ENCODE measurements around the gene IFNB1.

IFNB1 gene

DNA sequence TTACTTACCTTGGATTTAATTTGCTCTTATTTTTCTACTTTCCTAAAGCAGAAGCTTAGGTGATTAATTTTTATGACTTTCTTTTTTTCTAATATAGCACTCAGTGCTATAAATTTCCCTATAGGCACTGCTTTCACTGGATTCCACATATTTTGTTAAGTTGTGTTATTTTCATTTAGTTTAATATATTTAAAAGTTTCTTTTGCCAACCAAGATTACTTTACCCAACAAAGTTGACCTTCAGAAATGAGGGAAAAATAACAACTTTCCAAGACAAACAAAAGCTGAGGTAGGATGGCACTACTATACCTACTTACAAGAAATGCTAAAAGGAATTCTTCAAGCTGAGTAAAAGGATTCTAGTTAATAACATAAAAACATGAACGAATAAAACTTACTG is 8.8 kb upstream of the IFNB1 start:
- no peak for DNase-seq (ENCODE audit: extremely low spot score)
- ChIA-PET CTCF (interaction anchor here (1.2 to 2.0 kb wide), 3 partner anchors 11 to 28 kb away, joined by 3 to 6 read pairs (median 4); no protein-coding TSS in a partner anchor), POLR2A (no interaction called here)
- TF ChIP-seq, protein P1, sequence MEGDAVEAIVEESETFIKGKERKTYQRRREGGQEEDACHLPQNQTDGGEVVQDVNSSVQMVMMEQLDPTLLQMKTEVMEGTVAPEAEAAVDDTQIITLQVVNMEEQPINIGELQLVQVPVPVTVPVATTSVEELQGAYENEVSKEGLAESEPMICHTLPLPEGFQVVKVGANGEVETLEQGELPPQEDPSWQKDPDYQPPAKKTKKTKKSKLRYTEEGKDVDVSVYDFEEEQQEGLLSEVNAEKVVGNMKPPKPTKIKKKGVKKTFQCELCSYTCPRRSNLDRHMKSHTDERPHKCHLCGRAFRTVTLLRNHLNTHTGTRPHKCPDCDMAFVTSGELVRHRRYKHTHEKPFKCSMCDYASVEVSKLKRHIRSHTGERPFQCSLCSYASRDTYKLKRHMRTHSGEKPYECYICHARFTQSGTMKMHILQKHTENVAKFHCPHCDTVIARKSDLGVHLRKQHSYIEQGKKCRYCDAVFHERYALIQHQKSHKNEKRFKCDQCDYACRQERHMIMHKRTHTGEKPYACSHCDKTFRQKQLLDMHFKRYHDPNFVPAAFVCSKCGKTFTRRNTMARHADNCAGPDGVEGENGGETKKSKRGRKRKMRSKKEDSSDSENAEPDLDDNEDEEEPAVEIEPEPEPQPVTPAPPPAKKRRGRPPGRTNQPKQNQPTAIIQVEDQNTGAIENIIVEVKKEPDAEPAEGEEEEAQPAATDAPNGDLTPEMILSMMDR (IDR thresholded peaks at IDR 0.05; ENCODE audit: control extremely low read depth, extremely low read depth, low read depth, missing control alignments) = no peak

DNA sequence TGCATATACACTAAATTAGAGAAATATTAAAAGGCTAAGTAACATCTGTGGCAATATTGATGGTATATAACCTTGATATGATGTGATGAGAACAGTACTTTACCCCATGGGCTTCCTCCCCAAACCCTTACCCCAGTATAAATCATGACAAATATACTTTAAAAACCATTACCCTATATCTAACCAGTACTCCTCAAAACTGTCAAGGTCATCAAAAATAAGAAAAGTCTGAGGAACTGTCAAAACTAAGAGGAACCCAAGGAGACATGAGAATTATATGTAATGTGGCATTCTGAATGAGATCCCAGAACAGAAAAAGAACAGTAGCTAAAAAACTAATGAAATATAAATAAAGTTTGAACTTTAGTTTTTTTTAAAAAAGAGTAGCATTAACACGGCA is 7.3 kb upstream of the IFNB1 start:
- TF ChIP-seq, protein P1 (IDR thresholded peaks at IDR 0.05; ENCODE audit: control extremely low read depth, extremely low read depth, low read depth, missing control alignments) = no peak
- ChIA-PET POLR2A (no interaction called here), CTCF (no interaction called here)
- DNase-seq (ENCODE audit: extremely low spot score) = no peak

DNA sequence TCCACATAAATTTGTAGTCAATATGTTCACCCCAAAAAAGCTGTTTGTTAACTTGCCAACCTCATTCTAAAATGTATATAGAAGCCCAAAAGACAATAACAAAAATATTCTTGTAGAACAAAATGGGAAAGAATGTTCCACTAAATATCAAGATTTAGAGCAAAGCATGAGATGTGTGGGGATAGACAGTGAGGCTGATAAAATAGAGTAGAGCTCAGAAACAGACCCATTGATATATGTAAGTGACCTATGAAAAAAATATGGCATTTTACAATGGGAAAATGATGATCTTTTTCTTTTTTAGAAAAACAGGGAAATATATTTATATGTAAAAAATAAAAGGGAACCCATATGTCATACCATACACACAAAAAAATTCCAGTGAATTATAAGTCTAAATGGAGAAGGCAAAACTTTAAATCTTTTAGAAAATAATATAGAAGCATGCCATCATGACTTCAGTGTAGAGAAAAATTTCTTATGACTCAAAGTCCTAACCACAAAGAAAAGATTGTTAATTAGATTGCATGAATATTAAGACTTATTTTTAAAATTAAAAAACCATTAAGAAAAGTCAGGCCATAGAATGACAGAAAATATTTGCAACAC is 6.6 kb upstream of the IFNB1 start:
- CTCF ChIA-PET = no interaction called here
- no peak for DNase-seq (ENCODE audit: extremely low spot score)
- TF ChIP-seq, protein P1 (IDR thresholded peaks at IDR 0.05; ENCODE audit: control extremely low read depth, extremely low read depth, low read depth, missing control alignments) = no peak
- POLR2A ChIA-PET = no interaction called here

DNA sequence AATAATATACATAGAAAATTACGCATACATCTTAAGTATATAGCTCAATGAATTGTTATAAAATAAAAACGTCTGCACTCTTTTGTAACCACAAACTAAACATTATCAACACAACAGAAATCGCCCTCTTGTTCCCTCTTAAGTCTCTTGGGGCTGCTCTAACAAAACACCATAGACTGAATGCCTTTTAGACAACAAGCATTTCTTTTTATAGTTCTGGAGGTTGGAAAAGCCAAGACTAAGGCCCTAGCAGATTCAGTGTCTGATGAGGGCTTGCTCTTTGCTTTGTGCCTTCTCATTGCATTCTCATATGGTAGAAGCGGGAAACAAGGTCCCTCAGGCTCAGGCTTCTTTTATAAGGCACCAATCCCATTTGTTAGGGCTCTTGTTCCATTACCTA is 4.9 kb upstream of the IFNB1 start:
- DNase-seq (ENCODE audit: extremely low spot score) = no peak
- TF ChIP-seq, protein P1 (IDR thresholded peaks at IDR 0.05; ENCODE audit: control extremely low read depth, extremely low read depth, low read depth, missing control alignments) = no peak
- ChIA-PET CTCF (no interaction called here), POLR2A (no interaction called here)

DNA sequence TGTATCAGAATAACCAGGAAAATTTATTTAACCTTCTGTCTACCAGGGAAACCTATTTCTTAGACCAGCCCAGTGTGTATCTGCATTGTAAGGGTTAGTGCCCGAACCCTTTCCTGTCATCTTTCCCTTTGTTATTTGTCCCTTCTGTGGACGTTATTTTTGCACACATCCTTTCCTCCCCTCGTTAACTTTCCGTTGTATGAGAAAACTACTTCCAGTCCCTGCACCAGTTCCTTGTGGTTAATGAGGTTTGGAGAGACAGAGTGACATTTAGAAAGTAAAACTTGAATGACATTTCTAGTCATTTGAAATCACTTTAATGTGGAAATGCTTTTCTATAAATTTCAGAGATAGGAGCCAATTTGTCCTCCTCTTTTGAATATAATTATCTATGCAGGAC is 4.3 kb upstream of the IFNB1 start:
- no peak for DNase-seq (ENCODE audit: extremely low spot score)
- CTCF ChIA-PET = interaction anchor here (0.7 to 1.1 kb wide), 2 partner anchors 21 to 37 kb away, joined by 3 read pairs; no protein-coding TSS in a partner anchor
- TF ChIP-seq, protein P1 (IDR thresholded peaks at IDR 0.05; ENCODE audit: control extremely low read depth, extremely low read depth, low read depth, missing control alignments) = no peak
- POLR2A ChIA-PET = no interaction called here

DNA sequence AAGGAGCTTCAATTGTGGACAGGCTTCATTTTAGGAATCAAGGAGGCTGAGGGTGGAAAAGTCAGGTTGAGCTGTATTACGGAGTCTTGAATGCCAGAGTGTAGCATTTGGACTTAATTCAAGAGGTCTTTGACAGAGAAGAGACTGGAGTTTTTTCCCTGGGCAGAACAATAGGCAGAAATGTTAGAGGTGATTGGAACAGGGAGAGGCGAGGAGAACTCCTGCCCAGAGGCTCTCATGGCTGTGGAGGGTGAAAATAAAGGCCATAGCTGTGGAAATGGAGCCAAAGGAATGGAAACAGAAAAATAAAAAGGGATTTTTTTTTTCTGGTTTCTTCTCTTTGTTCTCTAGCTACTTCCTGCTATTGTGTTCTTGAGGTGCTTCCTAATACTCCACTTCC is 3.7 kb upstream of the IFNB1 start:
- CTCF ChIA-PET = interaction anchor here (0.7 to 1.1 kb wide), 2 partner anchors 21 to 36 kb away, joined by 3 read pairs; no protein-coding TSS in a partner anchor
- TF ChIP-seq, protein P1 (IDR thresholded peaks at IDR 0.05; ENCODE audit: control extremely low read depth, extremely low read depth, low read depth, missing control alignments) = no peak
- DNase-seq (ENCODE audit: extremely low spot score) = no peak
- POLR2A ChIA-PET = interaction anchor here (0.5 kb wide), 1 partner anchor 133 kb away, joined by 3 read pairs; no protein-coding TSS in a partner anchor

Data from GM10248 (cell line).